Measurements from ENCODE around the gene RPL28. TPM values are rescaled to one million over a fixed set of nuclear protein-coding genes. Genes with fewer than 3 reads are reported as not detected.

RPL28 gene
- total and polyA plus RNA-seq, 2 donors (not counting 3 experiments of a cell fraction or from before 2014, with no cell fraction given): 1,872 to 3,435 TPM

GRCh38 chr19:55387736-55388497 is 2.2 kb downstream of the RPL28 start:
- CTCF ChIA-PET: interaction anchor here (2.9 kb wide), 1 partner anchor 86 kb away, joined by 10 read pairs; no protein-coding TSS in a partner anchor
- H3K4me1 ChIP-seq (ENCODE audit: control insufficient read depth, extremely low read depth, insufficient read depth, low read length): peaks cover 31% of the 10 kb centered on the region

More at GRCh38 chr19:55387736-55388497, 2.2 kb downstream of the RPL28 start:
- H3K9ac ChIP-seq (replicated peaks; ENCODE audit: extremely low read depth, insufficient read depth, low read length): no peak overlapping the region
- TF ChIP-seq, protein P1, sequence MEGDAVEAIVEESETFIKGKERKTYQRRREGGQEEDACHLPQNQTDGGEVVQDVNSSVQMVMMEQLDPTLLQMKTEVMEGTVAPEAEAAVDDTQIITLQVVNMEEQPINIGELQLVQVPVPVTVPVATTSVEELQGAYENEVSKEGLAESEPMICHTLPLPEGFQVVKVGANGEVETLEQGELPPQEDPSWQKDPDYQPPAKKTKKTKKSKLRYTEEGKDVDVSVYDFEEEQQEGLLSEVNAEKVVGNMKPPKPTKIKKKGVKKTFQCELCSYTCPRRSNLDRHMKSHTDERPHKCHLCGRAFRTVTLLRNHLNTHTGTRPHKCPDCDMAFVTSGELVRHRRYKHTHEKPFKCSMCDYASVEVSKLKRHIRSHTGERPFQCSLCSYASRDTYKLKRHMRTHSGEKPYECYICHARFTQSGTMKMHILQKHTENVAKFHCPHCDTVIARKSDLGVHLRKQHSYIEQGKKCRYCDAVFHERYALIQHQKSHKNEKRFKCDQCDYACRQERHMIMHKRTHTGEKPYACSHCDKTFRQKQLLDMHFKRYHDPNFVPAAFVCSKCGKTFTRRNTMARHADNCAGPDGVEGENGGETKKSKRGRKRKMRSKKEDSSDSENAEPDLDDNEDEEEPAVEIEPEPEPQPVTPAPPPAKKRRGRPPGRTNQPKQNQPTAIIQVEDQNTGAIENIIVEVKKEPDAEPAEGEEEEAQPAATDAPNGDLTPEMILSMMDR (IDR thresholded peaks at IDR 0.05; ENCODE audit: extremely low read depth in 1 of 2, insufficient read depth in 1 of 2, low read depth in 1 of 2, low read length in 2 of 2): no peak
- TF ChIP-seq POLR2A (IDR thresholded peaks at IDR 0.05; ENCODE audit: low read depth, low read length): no peak
- TF ChIP-seq JUN (IDR thresholded peaks at IDR 0.05; ENCODE audit: borderline replicate concordance, insufficient read depth, insufficient read length, low read depth): no peak
- TF ChIP-seq GATA2 (IDR thresholded peaks at IDR 0.05; ENCODE audit: insufficient read depth, insufficient read length, low read depth, low read length): no peak
- no peak for TF ChIP-seq POLR2AphosphoS5 (IDR thresholded peaks at IDR 0.05; ENCODE audit: insufficient read depth, low read depth, low read length)
- no peak for TF ChIP-seq MAX (IDR thresholded peaks at IDR 0.05; ENCODE audit: insufficient read depth, insufficient read length)
- no peak for TF ChIP-seq MYC (IDR thresholded peaks at IDR 0.05; ENCODE audit: low read depth, low read length)
- no peaks in the 10 kb centered on the region for H3K9me3 ChIP-seq (replicated peaks; ENCODE audit: control insufficient read depth, insufficient read depth, low read length)
- BruUV-seq (replicated peaks): no TSS peak
- no peaks in the 10 kb centered on the region for H3K27me3 ChIP-seq (ENCODE audit: control insufficient read depth in 2 of 2, insufficient read depth in 2 of 2, low read length in 2 of 2)
- H3K4me2 ChIP-seq (ENCODE audit: insufficient read depth, low read length): peak overlapping the region; percentile 96
- peaks cover 14 to 30% of the 10 kb centered on the region in 2 experiments for H3K36me3 ChIP-seq (ENCODE audit: control insufficient read depth in 2 of 2, extremely low read depth in 1 of 2, insufficient read depth in 2 of 2, low read length in 2 of 2)
- dilution Hi-C loops (cut with MboI; ENCODE audit: extremely low pct_ligation_motif_present, low sequenced_read_pairs) (no loop called here), intact Hi-C loops (cut with micrococcal nuclease) (loop anchor here (10.0 kb wide), 2 partner anchors 217 to 243 kb away; partner anchors contain the start of genes TNNT1, ZNF524 and ZNF865)
- FAIRE-seq (no peak), DNase-seq (ENCODE audit: low read depth, low spot score) (no peak)
- H4K20me1 ChIP-seq (replicated peaks; ENCODE audit: control insufficient read depth, extremely low read depth, insufficient read depth, low read length): peaks cover 4% of the 10 kb centered on the region
- no peak overlapping the region for H2AFZ ChIP-seq (ENCODE audit: low read depth, low read length)
- H3K27ac ChIP-seq (ENCODE audit: insufficient read depth, low read depth, low read length): no peak overlapping the region
- H3K9me1 ChIP-seq (replicated peaks; ENCODE audit: control insufficient read depth, extremely low read depth, insufficient read depth, low read length): no peaks in the 10 kb centered on the region
- POLR2A ChIA-PET: interaction anchor here (0.6 to 1.6 kb wide), 4 partner anchors 20 to 177 kb away, joined by 3 to 7 read pairs (median 4); partner anchors contain the start of genes HSPBP1 and UBE2S
- H3K4me3 ChIP-seq (replicated peaks in 1 of 3; ENCODE audit: insufficient read depth in 1 of 3, low read depth in 1 of 3, low read length in 3 of 3): peak overlapping the region in 2 of 3 experiments; percentile 67 to 69
- H3K79me2 ChIP-seq (ENCODE audit: control insufficient read depth, insufficient read depth, low read length): peaks cover 41% of the 10 kb centered on the region
